Psoas muscle (tissue), 8 donors: ENCODE results near the gene TUBA1C. TPM values are rescaled to one million over a fixed set of nuclear protein-coding genes. Genes with fewer than 3 reads are reported as not detected.
A peak's percentile ranks its signal among the peaks of the same experiment; 100 is the strongest.

Experiments
- ATAC-seq, 4 donors: fragments of 200-7000 bp; cut with Tn5 transposase; one replicate each; pipeline ENCODE4 v1.9.1; 2020; ENCODE audit warnings: moderate library complexity in 3 of 4, mild to moderate bottlenecking in 2 of 4
- DNase-seq, 2 donors: peaks; one replicate each; pipeline ENCODE4 v3.0.0-alpha.2; 2020
- H3K27ac ChIP-seq: fragments of 200-600 bp; one replicate; pipeline ENCODE4 v1.8.0; 2022
- H3K27me3 ChIP-seq, 3 donors: fragments of 200-600 bp in 1 of 3; one replicate each; pipeline versions ENCODE4 v1.6.1 to v1.8.0; 2013 to 2022; ENCODE audit warnings: low read length in 2 of 3, mild to moderate bottlenecking in 2 of 3, moderate library complexity in 1 of 3; ENCODE audit not compliant: insufficient read depth in 3 of 3
- H3K36me3 ChIP-seq, 2 donors: fragments of 200-600 bp in 1 of 2; one replicate each; pipeline versions ENCODE4 v1.6.1 to v1.8.0; 2013 to 2022; ENCODE audit warnings: low read depth in 1 of 2, mild to moderate bottlenecking in 1 of 2, moderate library complexity in 1 of 2; ENCODE audit not compliant: insufficient read depth in 1 of 2
- H3K4me1 ChIP-seq: fragments of 200-600 bp; one replicate; pipeline ENCODE4 v1.8.0; 2022
- H3K4me3 ChIP-seq: fragments of 200-600 bp; one replicate; pipeline ENCODE4 v1.8.0; 2022; ENCODE audit warnings: mild to moderate bottlenecking
- H3K9me3 ChIP-seq: fragments of 200-600 bp; one replicate; pipeline ENCODE4 v1.8.0; 2022
- WGBS, 3 donors: extraction: QIAGEN DNeasy Blood & Tissue Kit; methylation state at CpG; one replicate each; pipeline versions ENCODE4 v1.1.6 to v1.1.7; 2013; 5-methylcytosine and 5-hydroxymethylcytosine counted together
- intact Hi-C, 2 donors: fragments of 100-400 bp; cut with DNase I; formaldehyde crosslinking; loops; one replicate each; pipeline versions ENCODE4 v1.11.0 to v1.14.2; 2022
- polyA plus RNA-seq, 3 donors: library from polyadenylated mRNA; stranded (reverse); fragments of 200-250 nt; gene quantifications; one replicate each; pipeline ENCODE4 v1.2.3, GENCODE V29; 2013
- total RNA-seq, 4 donors: library from RNA; stranded (reverse); fragmentation: NEBNext Ultra II Directional in 2 of 4; extraction: Animal tissue kit (Norgen Biotek cat#: 25700) in 2 of 4; gene quantifications; one replicate each; pipeline versions ENCODE4 v1.2.1 to v1.2.4, GENCODE V29; 2021 to 2023
- TF ChIP-seq, protein P1 (sequence below): fragments of 200-600 bp; IDR thresholded peaks from one replicate; pipeline ENCODE4 v1.8.0; 2022; ENCODE audit warnings: antibody characterized with exemption
- donor health status: healthy with polysubstance abuse.
- donor health status: DM: no; HTN: no; CAD: no; lungs with moderate emphysema.
- donor health status: Bipolar disorder and iron deficiency.
- donor health status: healthy.
- donor health status: DM: yes; HTN: yes; CAD: no.
- donor health status: DM: no; HTN: no; CAD: no.
- donor health status: DM: no; HTN: no; CAD: no.
- donor health status: DM: yes; HTN: yes; CAD: no.

Gene TUBA1C
- total and polyA plus RNA-seq, 7 donors: 41.4 to 454 (median 62.9) TPM

DNA sequence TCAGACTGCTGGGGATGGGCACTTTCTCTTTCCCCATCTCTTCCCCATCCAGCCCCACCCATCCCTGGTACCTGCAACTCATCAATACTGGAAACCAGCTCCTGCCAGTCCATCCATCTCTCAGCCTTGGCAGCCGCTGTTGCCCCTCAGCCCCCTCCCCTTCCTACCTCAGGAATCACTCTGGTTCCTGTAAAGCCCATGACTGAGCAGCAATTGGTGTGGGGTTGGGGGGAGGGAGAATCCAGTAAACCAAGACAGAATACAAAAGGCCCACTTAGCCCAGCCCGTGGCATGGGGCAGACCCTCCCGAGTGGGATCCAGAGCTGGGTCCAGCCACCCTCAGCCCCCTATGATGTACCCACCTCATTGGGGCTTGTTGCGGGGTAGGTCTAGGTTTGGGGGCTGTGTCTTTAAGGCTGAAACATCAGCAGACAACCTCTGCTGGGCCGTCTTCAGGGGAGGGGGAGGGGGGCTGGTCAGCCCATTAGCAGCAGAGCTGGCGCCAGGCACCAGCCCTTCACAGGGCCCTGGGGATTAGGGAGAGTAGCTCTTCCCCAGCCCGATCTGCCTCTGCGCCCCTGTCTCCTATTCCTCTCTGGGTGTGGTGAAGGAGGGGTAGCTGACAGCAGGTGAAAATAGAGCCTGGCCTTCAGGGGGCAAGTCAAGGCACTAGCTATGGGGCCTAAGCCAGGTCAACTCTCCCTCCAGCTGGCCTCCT is 29.4 kb downstream of the TUBA1C start:
- 80 to 84% (median 80%) methylated on average over 7 to 8 of the region's 8 CpGs for WGBS, 3 donors
- Histone ChIP-seq H3K4me3 (no peak overlapping the region), H3K4me1 (peaks cover 6% of the 10 kb centered on the region), H3K27me3 (peaks cover 0 to 48% (median 34%) of the 10 kb centered on the region in 3 donors), H3K9me3 (no peaks in the 10 kb centered on the region), H3K27ac (no peak overlapping the region), H3K36me3 (no peaks in the 10 kb centered on the region)
- ATAC-seq: no peak
- TF ChIP-seq, protein P1, sequence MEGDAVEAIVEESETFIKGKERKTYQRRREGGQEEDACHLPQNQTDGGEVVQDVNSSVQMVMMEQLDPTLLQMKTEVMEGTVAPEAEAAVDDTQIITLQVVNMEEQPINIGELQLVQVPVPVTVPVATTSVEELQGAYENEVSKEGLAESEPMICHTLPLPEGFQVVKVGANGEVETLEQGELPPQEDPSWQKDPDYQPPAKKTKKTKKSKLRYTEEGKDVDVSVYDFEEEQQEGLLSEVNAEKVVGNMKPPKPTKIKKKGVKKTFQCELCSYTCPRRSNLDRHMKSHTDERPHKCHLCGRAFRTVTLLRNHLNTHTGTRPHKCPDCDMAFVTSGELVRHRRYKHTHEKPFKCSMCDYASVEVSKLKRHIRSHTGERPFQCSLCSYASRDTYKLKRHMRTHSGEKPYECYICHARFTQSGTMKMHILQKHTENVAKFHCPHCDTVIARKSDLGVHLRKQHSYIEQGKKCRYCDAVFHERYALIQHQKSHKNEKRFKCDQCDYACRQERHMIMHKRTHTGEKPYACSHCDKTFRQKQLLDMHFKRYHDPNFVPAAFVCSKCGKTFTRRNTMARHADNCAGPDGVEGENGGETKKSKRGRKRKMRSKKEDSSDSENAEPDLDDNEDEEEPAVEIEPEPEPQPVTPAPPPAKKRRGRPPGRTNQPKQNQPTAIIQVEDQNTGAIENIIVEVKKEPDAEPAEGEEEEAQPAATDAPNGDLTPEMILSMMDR: no peak
- DNase-seq: no peak
- intact Hi-C loops: loop anchor here in 1 of 2 donors (5.0 kb wide), 1 partner anchor 43 kb away; the partner anchor contains the start of gene C1QL4

GRCh38 chr12:49294804-49295081 is 29.9 kb downstream of the TUBA1C start:
- Histone ChIP-seq H3K36me3 (no peaks in the 10 kb centered on the region), H3K9me3 (no peaks in the 10 kb centered on the region), H3K4me1 (peaks cover 6% of the 10 kb centered on the region), H3K4me3 (no peak overlapping the region), H3K27ac (no peak overlapping the region), H3K27me3 (peaks cover 0 to 48% (median 34%) of the 10 kb centered on the region in 3 donors)
- ATAC-seq (no peak), DNase-seq (no peak)
- 57 to 87% (median 74%) methylated on average over 5 of the region's 5 CpGs for WGBS, 3 donors
- intact Hi-C loops: loop anchor here in 1 of 2 donors (5.0 kb wide), 1 partner anchor 43 kb away; the partner anchor contains the start of gene C1QL4
- TF ChIP-seq, protein P1: no peak

DNA sequence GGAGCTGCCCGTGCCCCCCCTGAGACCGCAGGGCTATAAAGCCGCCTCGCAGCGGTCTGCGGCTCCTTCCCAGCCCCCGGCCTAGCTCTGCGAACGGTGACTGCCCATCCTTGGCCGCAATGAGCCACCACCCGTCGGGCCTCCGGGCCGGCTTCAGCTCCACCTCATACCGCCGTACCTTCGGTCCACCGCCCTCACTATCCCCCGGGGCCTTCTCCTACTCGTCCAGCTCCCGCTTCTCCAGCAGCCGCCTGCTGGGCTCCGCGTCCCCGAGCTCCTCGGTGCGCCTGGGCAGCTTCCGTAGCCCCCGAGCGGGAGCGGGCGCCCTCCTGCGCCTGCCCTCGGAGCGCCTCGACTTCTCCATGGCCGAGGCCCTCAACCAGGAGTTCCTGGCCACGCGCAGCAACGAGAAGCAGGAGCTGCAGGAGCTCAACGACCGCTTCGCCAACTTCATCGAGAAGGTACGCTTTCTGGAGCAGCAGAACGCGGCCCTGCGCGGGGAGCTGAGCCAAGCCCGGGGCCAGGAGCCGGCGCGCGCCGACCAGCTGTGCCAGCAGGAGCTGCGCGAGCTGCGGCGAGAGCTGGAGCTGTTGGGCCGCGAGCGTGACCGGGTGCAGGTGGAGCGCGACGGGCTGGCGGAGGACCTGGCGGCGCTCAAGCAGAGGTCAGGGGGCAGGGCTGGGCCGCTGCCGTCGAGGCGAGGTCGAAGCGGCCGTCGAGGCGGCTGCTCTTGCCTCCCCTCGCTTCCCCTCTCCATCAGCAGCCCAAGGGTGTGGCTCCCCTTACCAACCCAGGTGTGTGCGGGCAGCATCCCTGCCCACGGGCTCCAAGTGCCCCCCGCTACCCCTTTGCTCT is 30.4 kb downstream of the TUBA1C start, which contains the start of gene PRPH:
Gene PRPH (plus strand): TSS at position 66 of the 855 bp plus-strand sequence. CDS start 54 bp downstream, at position 120.
- WGBS, 3 donors: 26 to 41% (median 32%) methylated on average over 70 to 82 of the region's 82 CpGs

GRCh38 chr12:49296034-49296835 is 31.4 kb downstream of the TUBA1C start:
- H3K27ac ChIP-seq: no peak overlapping the region
- ATAC-seq (peak in 2 of 4 donors; percentile 58 to 72), DNase-seq (peak; percentile 35 to 61)
- peaks cover 0 to 57% (median 34%) of the 10 kb centered on the region in 3 donors for H3K27me3 ChIP-seq
- no peaks in the 10 kb centered on the region for H3K9me3 ChIP-seq
- H3K4me1 ChIP-seq: peaks cover 6% of the 10 kb centered on the region
- intact Hi-C loops: no loop called here
- WGBS, 3 donors: 24 to 34% (median 28%) methylated on average over 47 to 54 of the region's 54 CpGs
- TF ChIP-seq, protein P1: peak; percentile 45
- H3K4me3 ChIP-seq: no peak overlapping the region
- H3K36me3 ChIP-seq: no peaks in the 10 kb centered on the region

More for the DNA sequence above, 30.4 kb downstream of the TUBA1C start, which contains the start of gene PRPH:
- TF ChIP-seq, protein P1: no peak
- DNase-seq (no peak), ATAC-seq (no peak)
- Histone ChIP-seq H3K36me3 (no peaks in the 10 kb centered on the region), H3K9me3 (no peaks in the 10 kb centered on the region), H3K4me3 (no peak within 1 kb of the TSS), H3K27me3 (peaks cover 0 to 48% (median 34%) of the 10 kb centered on the region in 3 donors), H3K27ac (no peak within 1 kb of the TSS), H3K4me1 (peaks cover 6% of the 10 kb centered on the region)
- intact Hi-C loops: no loop called here
